ENCODE measurements around the gene CTPS1. TPM values are rescaled to one million over a fixed set of nuclear protein-coding genes. Genes with fewer than 3 reads are reported as not detected.

Gene CTPS1
- total RNA-seq, 1 experiment from 2014 or later, result 66.4 TPM

GRCh38 chr1:41018018-41018410 is 38.5 kb downstream of the CTPS1 start:
- no peaks in the 10 kb centered on the region for H3K9me3 ChIP-seq (ENCODE audit: control insufficient read depth in 1 of 2, insufficient read depth in 1 of 2, low read depth in 1 of 2, low read length in 2 of 2)
- H3K4me2 ChIP-seq (ENCODE audit: low read length), result no peak overlapping the region
- no peak overlapping the region for H2AFZ ChIP-seq (ENCODE audit: low read depth, low read length, poor library complexity, severe bottlenecking)
- peaks cover 2% of the 10 kb centered on the region; the same call in 1 of the 2 replicates for H3K79me2 ChIP-seq (ENCODE audit: insufficient read depth, low read length)
- no peaks in the 10 kb centered on the region for H3K9me2 ChIP-seq (ENCODE audit: insufficient read depth)
- no peak for DNase-seq (ENCODE audit: low read depth, low spot score)
- H3K4me1 ChIP-seq (ENCODE audit: control insufficient read depth in 1 of 2, insufficient read depth in 2 of 2, low read length in 2 of 2), result no peaks in the 10 kb centered on the region
- no peak for TF ChIP-seq TCF7L2 (IDR thresholded peaks at IDR 0.05; ENCODE audit: borderline replicate concordance, extremely low read depth, insufficient read depth, insufficient read length)
- no peak for TF ChIP-seq ATF3 (IDR thresholded peaks at IDR 0.05)
- no peak for TF ChIP-seq SIN3A (IDR thresholded peaks at IDR 0.05; ENCODE audit: low read depth)
- TF ChIP-seq JUND (IDR thresholded peaks at IDR 0.05), result no peak
- TF ChIP-seq, protein P1, sequence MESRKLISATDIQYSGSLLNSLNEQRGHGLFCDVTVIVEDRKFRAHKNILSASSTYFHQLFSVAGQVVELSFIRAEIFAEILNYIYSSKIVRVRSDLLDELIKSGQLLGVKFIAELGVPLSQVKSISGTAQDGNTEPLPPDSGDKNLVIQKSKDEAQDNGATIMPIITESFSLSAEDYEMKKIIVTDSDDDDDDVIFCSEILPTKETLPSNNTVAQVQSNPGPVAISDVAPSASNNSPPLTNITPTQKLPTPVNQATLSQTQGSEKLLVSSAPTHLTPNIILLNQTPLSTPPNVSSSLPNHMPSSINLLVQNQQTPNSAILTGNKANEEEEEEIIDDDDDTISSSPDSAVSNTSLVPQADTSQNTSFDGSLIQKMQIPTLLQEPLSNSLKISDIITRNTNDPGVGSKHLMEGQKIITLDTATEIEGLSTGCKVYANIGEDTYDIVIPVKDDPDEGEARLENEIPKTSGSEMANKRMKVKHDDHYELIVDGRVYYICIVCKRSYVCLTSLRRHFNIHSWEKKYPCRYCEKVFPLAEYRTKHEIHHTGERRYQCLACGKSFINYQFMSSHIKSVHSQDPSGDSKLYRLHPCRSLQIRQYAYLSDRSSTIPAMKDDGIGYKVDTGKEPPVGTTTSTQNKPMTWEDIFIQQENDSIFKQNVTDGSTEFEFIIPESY (IDR thresholded peaks at IDR 0.05; ENCODE audit: extremely low read depth, insufficient replicate concordance, low read length), result no peak
- TF ChIP-seq ELF1 (IDR thresholded peaks at IDR 0.05; ENCODE audit: borderline replicate concordance, low read depth), result no peak
- no peak for TF ChIP-seq EGR1 (IDR thresholded peaks at IDR 0.05; ENCODE audit: low read depth)
- TF ChIP-seq, protein P2, sequence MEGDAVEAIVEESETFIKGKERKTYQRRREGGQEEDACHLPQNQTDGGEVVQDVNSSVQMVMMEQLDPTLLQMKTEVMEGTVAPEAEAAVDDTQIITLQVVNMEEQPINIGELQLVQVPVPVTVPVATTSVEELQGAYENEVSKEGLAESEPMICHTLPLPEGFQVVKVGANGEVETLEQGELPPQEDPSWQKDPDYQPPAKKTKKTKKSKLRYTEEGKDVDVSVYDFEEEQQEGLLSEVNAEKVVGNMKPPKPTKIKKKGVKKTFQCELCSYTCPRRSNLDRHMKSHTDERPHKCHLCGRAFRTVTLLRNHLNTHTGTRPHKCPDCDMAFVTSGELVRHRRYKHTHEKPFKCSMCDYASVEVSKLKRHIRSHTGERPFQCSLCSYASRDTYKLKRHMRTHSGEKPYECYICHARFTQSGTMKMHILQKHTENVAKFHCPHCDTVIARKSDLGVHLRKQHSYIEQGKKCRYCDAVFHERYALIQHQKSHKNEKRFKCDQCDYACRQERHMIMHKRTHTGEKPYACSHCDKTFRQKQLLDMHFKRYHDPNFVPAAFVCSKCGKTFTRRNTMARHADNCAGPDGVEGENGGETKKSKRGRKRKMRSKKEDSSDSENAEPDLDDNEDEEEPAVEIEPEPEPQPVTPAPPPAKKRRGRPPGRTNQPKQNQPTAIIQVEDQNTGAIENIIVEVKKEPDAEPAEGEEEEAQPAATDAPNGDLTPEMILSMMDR (IDR thresholded peaks at IDR 0.05 in 2 of 3, conservative IDR thresholded peaks at IDR 0.05 in 1 of 3; ENCODE audit: borderline replicate concordance in 1 of 3, insufficient read depth in 1 of 3, low read depth in 2 of 3, low read length in 2 of 3), result no peak
- no peak for TF ChIP-seq CBX3 (IDR thresholded peaks at IDR 0.05; ENCODE audit: low read depth)
- TF ChIP-seq POLR2AphosphoS5 (IDR thresholded peaks at IDR 0.05; ENCODE audit: low read depth, low read length), result no peak
- no peak for TF ChIP-seq EZH2 (IDR thresholded peaks at IDR 0.05)
- no peak for TF ChIP-seq SP1 (IDR thresholded peaks at IDR 0.05; ENCODE audit: low read depth)
- no peak for TF ChIP-seq RAD21 (IDR thresholded peaks at IDR 0.05; ENCODE audit: low read depth)
- no peak for TF ChIP-seq SRF (IDR thresholded peaks at IDR 0.05; ENCODE audit: low read depth)
- TF ChIP-seq REST (IDR thresholded peaks at IDR 0.05; ENCODE audit: low read depth), result no peak
- RAD21 ChIA-PET (ENCODE audit: low non-redundant PET in 1 of 2, low total read pairs in 2 of 2, uncharacterized antibody in 2 of 2, unreplicated experiment in 2 of 2), result no interaction called here
- no TSS peak for BruUV-seq (replicated peaks)
- CTCF ChIA-PET, result no interaction called here
- no peak overlapping the region for H3K27ac ChIP-seq (ENCODE audit: low read depth, low read length)
- no peak overlapping the region for H3K4me3 ChIP-seq (replicated peaks in 1 of 2; ENCODE audit: low read depth in 1 of 2, low read length in 2 of 2)
- intact Hi-C loops (cut with micrococcal nuclease), result no loop called here
- no peak overlapping the region for H3K9ac ChIP-seq (ENCODE audit: low read length)
- POLR2A ChIA-PET, result no interaction called here
- no peaks in the 10 kb centered on the region for H3K27me3 ChIP-seq (ENCODE audit: insufficient read depth, low read length)
- H4K20me1 ChIP-seq (ENCODE audit: insufficient read depth), result no peaks in the 10 kb centered on the region
- peaks cover 9 to 29% of the 10 kb centered on the region in 2 experiments; a peak in 3 of 4 replicates for H3K36me3 ChIP-seq (ENCODE audit: control insufficient read depth in 1 of 2, insufficient read depth in 2 of 2, low read length in 2 of 2)
- ATAC-seq, result no peak
